Measurements from ENCODE around the gene POLK. TPM values are rescaled to one million over a fixed set of nuclear protein-coding genes. Genes with fewer than 3 reads are reported as not detected.
A peak's percentile ranks its signal among the peaks of the same experiment; 100 is the strongest.

Gene POLK
- total and polyA plus RNA-seq, 8 donors, result 3.7 to 145 (median 21.2) TPM

DNA sequence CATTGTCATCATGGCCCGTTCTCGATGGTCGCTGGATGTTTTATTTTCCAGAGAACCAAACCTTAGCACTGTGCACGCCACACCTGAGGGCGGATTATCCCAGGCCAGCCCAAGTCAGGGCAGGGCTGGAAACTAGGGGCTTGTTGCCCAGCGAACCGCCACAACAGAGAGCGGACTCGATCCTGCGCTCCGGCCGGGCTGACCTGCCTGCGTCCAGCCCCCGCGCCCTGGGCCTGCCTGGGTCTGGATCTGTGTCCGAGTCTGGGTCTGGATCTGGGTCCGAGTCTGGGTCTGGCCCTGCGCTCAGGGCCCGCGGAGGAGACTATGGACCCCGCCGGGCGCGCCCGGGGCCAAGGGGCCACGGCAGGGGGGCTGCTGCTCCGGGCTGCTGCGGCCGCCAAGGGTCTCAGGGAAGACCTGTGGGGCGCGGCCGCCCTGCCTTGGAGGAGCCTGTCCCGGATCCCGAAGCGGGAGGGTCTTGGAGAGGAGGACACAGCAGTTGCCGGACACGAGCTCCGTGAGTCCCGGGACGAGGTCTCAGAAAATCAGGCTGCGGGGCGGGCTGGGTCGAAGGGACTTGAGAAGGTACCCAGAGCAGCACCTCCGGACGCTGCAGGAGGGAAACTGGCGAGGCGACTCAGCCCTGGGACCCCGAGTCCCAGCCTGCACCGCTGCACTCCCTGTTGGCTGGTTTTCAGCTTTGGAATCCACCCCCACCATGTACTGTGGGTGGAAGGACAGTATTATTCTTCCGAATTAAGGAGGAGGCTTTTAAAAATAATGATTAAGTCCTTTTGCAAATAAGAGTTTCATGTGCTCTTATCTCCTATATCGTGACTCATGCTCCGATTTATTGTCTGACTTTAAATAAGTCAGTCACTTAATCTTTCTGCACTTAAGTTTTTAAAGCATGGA is 99.9 kb downstream of the POLK start, which contains the start of gene ANKDD1B:
Gene ANKDD1B (plus strand): TSS at position 143 of the 915 bp plus-strand sequence. CDS start 182 bp downstream, at position 325.
- peak in 1 of 3 donors; percentile 33 for TF ChIP-seq POLR2AphosphoS5 (IDR thresholded peaks at IDR 0.05)
- no peak for TF ChIP-seq POLR2A (IDR thresholded peaks at IDR 0.05)
- 3 to 4% (median 3%) methylated on average over 23 to 52 of the region's 52 CpGs for WGBS, 5 donors
- no peaks in the 10 kb centered on the region for H3K36me3 ChIP-seq
- intact Hi-C loops (cut with DNase I; ENCODE audit: low total_unique reads), result no loop called here
- peaks cover 0 to 9% (median 0%) of the 10 kb centered on the region in 3 donors for H3K27me3 ChIP-seq
- peak within 1 kb of the TSS; percentile 69 to 87 (median 80) for H3K27ac ChIP-seq
- H3K4me3 ChIP-seq, result peak within 1 kb of the TSS; percentile 50 to 60 (median 56)
- H3K9me3 ChIP-seq, result no peaks in the 10 kb centered on the region
- H3K4me1 ChIP-seq, result peaks cover 0 to 24% (median 14%) of the 10 kb centered on the region in 4 donors
- peak; percentile 38 to 76 for DNase-seq

GRCh38 chr5:75612226-75612569 is 100.5 kb downstream of the POLK start:
- WGBS, 5 donors, result 26 to 45% (median 31%) methylated on average over 6 to 12 of the region's 12 CpGs
- peak overlapping the region; percentile 50 to 60 (median 56) for H3K4me3 ChIP-seq
- intact Hi-C loops (cut with DNase I; ENCODE audit: low total_unique reads), result no loop called here
- TF ChIP-seq, protein P1, sequence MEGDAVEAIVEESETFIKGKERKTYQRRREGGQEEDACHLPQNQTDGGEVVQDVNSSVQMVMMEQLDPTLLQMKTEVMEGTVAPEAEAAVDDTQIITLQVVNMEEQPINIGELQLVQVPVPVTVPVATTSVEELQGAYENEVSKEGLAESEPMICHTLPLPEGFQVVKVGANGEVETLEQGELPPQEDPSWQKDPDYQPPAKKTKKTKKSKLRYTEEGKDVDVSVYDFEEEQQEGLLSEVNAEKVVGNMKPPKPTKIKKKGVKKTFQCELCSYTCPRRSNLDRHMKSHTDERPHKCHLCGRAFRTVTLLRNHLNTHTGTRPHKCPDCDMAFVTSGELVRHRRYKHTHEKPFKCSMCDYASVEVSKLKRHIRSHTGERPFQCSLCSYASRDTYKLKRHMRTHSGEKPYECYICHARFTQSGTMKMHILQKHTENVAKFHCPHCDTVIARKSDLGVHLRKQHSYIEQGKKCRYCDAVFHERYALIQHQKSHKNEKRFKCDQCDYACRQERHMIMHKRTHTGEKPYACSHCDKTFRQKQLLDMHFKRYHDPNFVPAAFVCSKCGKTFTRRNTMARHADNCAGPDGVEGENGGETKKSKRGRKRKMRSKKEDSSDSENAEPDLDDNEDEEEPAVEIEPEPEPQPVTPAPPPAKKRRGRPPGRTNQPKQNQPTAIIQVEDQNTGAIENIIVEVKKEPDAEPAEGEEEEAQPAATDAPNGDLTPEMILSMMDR (IDR thresholded peaks at IDR 0.05), result no peak
- TF ChIP-seq POLR2A (IDR thresholded peaks at IDR 0.05) (no peak), POLR2AphosphoS5 (IDR thresholded peaks at IDR 0.05) (no peak), EP300 (IDR thresholded peaks at IDR 0.05) (no peak)
- H3K36me3 ChIP-seq, result no peaks in the 10 kb centered on the region
- DNase-seq, result no peak
- peaks cover 0 to 9% (median 0%) of the 10 kb centered on the region in 3 donors for H3K27me3 ChIP-seq
- H3K4me1 ChIP-seq, result peaks cover 0 to 31% (median 17%) of the 10 kb centered on the region in 4 donors
- H3K27ac ChIP-seq, result no peak overlapping the region
- H3K9me3 ChIP-seq, result no peaks in the 10 kb centered on the region

DNA sequence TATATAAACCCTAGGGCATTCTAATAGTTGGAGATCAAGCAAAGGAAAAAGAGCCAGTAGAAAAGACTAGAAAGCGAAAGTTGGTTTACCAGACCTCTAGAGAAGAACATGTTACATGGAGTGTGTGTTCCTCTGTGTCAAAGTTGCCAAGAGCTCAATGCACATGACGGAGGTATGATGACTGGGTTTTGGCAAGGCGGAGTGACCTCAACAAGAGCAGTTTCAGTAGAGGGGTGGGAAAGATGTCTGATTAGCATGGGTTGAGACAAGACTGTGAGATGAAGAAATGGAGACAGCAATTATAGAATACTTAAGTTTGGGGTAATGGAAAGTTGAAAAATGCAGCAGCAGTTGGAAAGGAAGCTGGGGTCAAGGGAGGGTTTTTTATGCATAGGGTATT is 101.2 kb downstream of the POLK start:
- Histone ChIP-seq H3K9me3 (no peaks in the 10 kb centered on the region), H3K4me3 (no peak overlapping the region), H3K27ac (no peak overlapping the region), H3K4me1 (peaks cover 6 to 36% (median 21%) of the 10 kb centered on the region in 4 donors), H3K27me3 (peaks cover 0 to 9% (median 0%) of the 10 kb centered on the region in 3 donors), H3K36me3 (no peaks in the 10 kb centered on the region)
- intact Hi-C loops (cut with DNase I; ENCODE audit: low total_unique reads), result no loop called here
- 88 to 97% (median 95%) methylated on average over 3 of the region's 3 CpGs for WGBS, 5 donors
- TF ChIP-seq POLR2A (IDR thresholded peaks at IDR 0.05), result no peak
- TF ChIP-seq, protein P1 (IDR thresholded peaks at IDR 0.05), result no peak
- no peak for TF ChIP-seq EP300 (IDR thresholded peaks at IDR 0.05)
- no peak for TF ChIP-seq POLR2AphosphoS5 (IDR thresholded peaks at IDR 0.05)
- no peak for DNase-seq

- H3K36me3 ChIP-seq, result no peaks in the 10 kb centered on the region
- no peak overlapping the region for H3K4me3 ChIP-seq
- TF ChIP-seq, protein P1 (IDR thresholded peaks at IDR 0.05), result no peak
- no peak for TF ChIP-seq POLR2A (IDR thresholded peaks at IDR 0.05)
- TF ChIP-seq EP300 (IDR thresholded peaks at IDR 0.05), result no peak
- TF ChIP-seq POLR2AphosphoS5 (IDR thresholded peaks at IDR 0.05), result no peak
- DNase-seq, result no peak
- no peaks in the 10 kb centered on the region for H3K9me3 ChIP-seq
- H3K27me3 ChIP-seq, result peaks cover 0 to 9% (median 0%) of the 10 kb centered on the region in 3 donors
- H3K4me1 ChIP-seq, result peaks cover 6 to 36% (median 22%) of the 10 kb centered on the region in 4 donors
- intact Hi-C loops (cut with DNase I; ENCODE audit: low total_unique reads), result no loop called here
- no peak overlapping the region for H3K27ac ChIP-seq
- 79 to 96% (median 90%) methylated on average over 1 of the region's 1 CpG for WGBS, 5 donors
These were observed 102.5 kb downstream of the POLK start for GRCh38 chr5:75614176-75614575.
